ENCODE results near the gene BPIFA2. TPM values are rescaled to one million over a fixed set of nuclear protein-coding genes. Genes with fewer than 3 reads are reported as not detected.

The BPIFA2 gene
- total RNA-seq, 1 experiment from 2014 or later, result not detected

GRCh38 chr20:33166533-33167113 lies 1.3 kb upstream of the BPIFA2 start:
- Histone ChIP-seq H3K36me3 (ENCODE audit: control insufficient read depth in 1 of 2, insufficient read depth in 2 of 2, low read length in 2 of 2) (no peaks in the 10 kb centered on the region), H3K4me1 (ENCODE audit: control insufficient read depth in 1 of 2, insufficient read depth in 2 of 2, low read length in 2 of 2) (peaks cover 11 to 22% of the 10 kb centered on the region in 2 experiments; a peak in 3 of 4 replicates), H3K27ac (ENCODE audit: low read depth, low read length) (no peak overlapping the region), H3K9ac (ENCODE audit: low read length) (no peak overlapping the region), H4K20me1 (ENCODE audit: insufficient read depth) (no peaks in the 10 kb centered on the region), H3K9me3 (ENCODE audit: control insufficient read depth in 1 of 2, insufficient read depth in 1 of 2, low read depth in 1 of 2, low read length in 2 of 2) (peaks cover 0 to 5% of the 10 kb centered on the region in 2 experiments; a peak in 1 of 4 replicates), H3K9me2 (ENCODE audit: insufficient read depth) (no peaks in the 10 kb centered on the region), H3K4me2 (ENCODE audit: low read length) (no peak overlapping the region), H3K27me3 (ENCODE audit: insufficient read depth, low read length) (0 out of 2 replicates have a peak, but pooled peaks cover 3% of the 10 kb centered on the region), H3K79me2 (ENCODE audit: insufficient read depth, low read length) (no peaks in the 10 kb centered on the region), H3K4me3 (replicated peaks in 1 of 2; ENCODE audit: low read depth in 1 of 2, low read length in 2 of 2) (no peak overlapping the region), H2AFZ (ENCODE audit: low read depth, low read length, poor library complexity, severe bottlenecking) (no peak overlapping the region)
- no peak for ATAC-seq
- BruUV-seq (replicated peaks), result no TSS peak
- intact Hi-C loops (cut with micrococcal nuclease), result no loop called here
- POLR2A ChIA-PET, result no interaction called here
- TF ChIP-seq YY1 (IDR thresholded peaks at IDR 0.05; ENCODE audit: extremely low read depth, insufficient replicate concordance, low read depth, low read length), result no peak
- TF ChIP-seq CBX3 (IDR thresholded peaks at IDR 0.05; ENCODE audit: low read depth), result 0 out of 2 replicates have a peak, but pooled peaks have one; percentile 18
- RAD21 ChIA-PET (ENCODE audit: low non-redundant PET in 1 of 2, low total read pairs in 2 of 2, uncharacterized antibody in 2 of 2, unreplicated experiment in 2 of 2), result no interaction called here
- CTCF ChIA-PET, result no interaction called here
- no peak for DNase-seq (ENCODE audit: low read depth, low spot score)

GRCh38 chr20:33169176-33169794 lies 1.3 kb downstream of the BPIFA2 start:
- CTCF ChIA-PET, result no interaction called here

More at GRCh38 chr20:33169176-33169794, 1.3 kb downstream of the BPIFA2 start:
- DNase-seq (ENCODE audit: low read depth, low spot score) (no peak), ATAC-seq (no peak)
- H3K79me2 ChIP-seq (ENCODE audit: insufficient read depth, low read length), result no peaks in the 10 kb centered on the region
- H3K4me2 ChIP-seq (ENCODE audit: low read length), result no peak overlapping the region
- H3K4me1 ChIP-seq (ENCODE audit: control insufficient read depth in 1 of 2, insufficient read depth in 2 of 2, low read length in 2 of 2), result peaks cover 11 to 22% of the 10 kb centered on the region in 2 experiments; a peak in 3 of 4 replicates
- RAD21 ChIA-PET (ENCODE audit: low non-redundant PET in 1 of 2, low total read pairs in 2 of 2, uncharacterized antibody in 2 of 2, unreplicated experiment in 2 of 2), result no interaction called here
- no peak overlapping the region for H3K4me3 ChIP-seq (replicated peaks in 1 of 2; ENCODE audit: low read depth in 1 of 2, low read length in 2 of 2)
- H3K27ac ChIP-seq (ENCODE audit: low read depth, low read length), result no peak overlapping the region
- H3K9me3 ChIP-seq (ENCODE audit: control insufficient read depth in 1 of 2, insufficient read depth in 1 of 2, low read depth in 1 of 2, low read length in 2 of 2), result peaks cover 0 to 5% of the 10 kb centered on the region in 2 experiments; a peak in 1 of 4 replicates
- H4K20me1 ChIP-seq (ENCODE audit: insufficient read depth), result no peaks in the 10 kb centered on the region
- POLR2A ChIA-PET, result no interaction called here
- no TSS peak for BruUV-seq (replicated peaks)
- no peak overlapping the region for H2AFZ ChIP-seq (ENCODE audit: low read depth, low read length, poor library complexity, severe bottlenecking)
- TF ChIP-seq CBX3 (IDR thresholded peaks at IDR 0.05; ENCODE audit: low read depth), result no peak
- TF ChIP-seq FOSL1 (IDR thresholded peaks at IDR 0.05; ENCODE audit: low read depth), result no peak
- peak in 2 of 3 experiments; percentile 80 to 95; a peak in 4 of 6 replicates for TF ChIP-seq CTCF (IDR thresholded peaks at IDR 0.05 in 2 of 3, conservative IDR thresholded peaks at IDR 0.05 in 1 of 3; ENCODE audit: borderline replicate concordance in 1 of 3, insufficient read depth in 1 of 3, low read depth in 2 of 3, low read length in 2 of 3)
- no peak for TF ChIP-seq EGR1 (IDR thresholded peaks at IDR 0.05; ENCODE audit: low read depth)
- TF ChIP-seq MAX (IDR thresholded peaks at IDR 0.05), result no peak
- no peak for TF ChIP-seq SP1 (IDR thresholded peaks at IDR 0.05; ENCODE audit: low read depth)
- H3K36me3 ChIP-seq (ENCODE audit: control insufficient read depth in 1 of 2, insufficient read depth in 2 of 2, low read length in 2 of 2), result no peaks in the 10 kb centered on the region
- H3K9me2 ChIP-seq (ENCODE audit: insufficient read depth), result no peaks in the 10 kb centered on the region
- 0 out of 2 replicates have a peak, but pooled peaks cover 3% of the 10 kb centered on the region for H3K27me3 ChIP-seq (ENCODE audit: insufficient read depth, low read length)
- intact Hi-C loops (cut with micrococcal nuclease), result no loop called here
- no peak overlapping the region for H3K9ac ChIP-seq (ENCODE audit: low read length)
